HG03460 (cell line): Measurements from ENCODE around the gene GAGE10.

Experiments
- ATAC-seq: cut with Tn5 transposase; IDR thresholded peaks from one replicate; pipeline ENCODE4 v1.9.1; 2021; ENCODE audit not compliant: unreplicated experiment

Gene GAGE10

GRCh38 chrX:49303346-49303745 lies at the start of gene GAGE10:
Gene GAGE10, plus strand, starts transcription at chrX:49303646. Its CDS starts 1,214 bp downstream, at chrX:49304860.
- no peak for ATAC-seq

GRCh38 chrX:49254639-49255038 lies 48.8 kb upstream of the GAGE10 start:
- ATAC-seq: no peak

GRCh38 chrX:49256268-49256995 lies 47.0 kb upstream of the GAGE10 start:
- ATAC-seq: no peak

GRCh38 chrX:49257074-49257790 lies 46.2 kb upstream of the GAGE10 start:
- ATAC-seq: no peak

GRCh38 chrX:49257846-49258748 lies 45.3 kb upstream of the GAGE10 start:
- ATAC-seq: no peak

GRCh38 chrX:49258749-49259124 lies 44.7 kb upstream of the GAGE10 start:
- ATAC-seq: no peak

- ATAC-seq: no peak
Observed at GRCh38 chrX:49260221-49260985, 43.0 kb upstream of the GAGE10 start.

- ATAC-seq: no peak
Observed at GRCh38 chrX:49262603-49263002, 40.8 kb upstream of the GAGE10 start.

- ATAC-seq: no peak
Observed at GRCh38 chrX:49263631-49264030, 39.8 kb upstream of the GAGE10 start.

- no peak for ATAC-seq
Observed at GRCh38 chrX:49264460-49264859, 39.0 kb upstream of the GAGE10 start, which contains the start of gene FOXP3. Gene FOXP3, minus strand, starts transcription at chrX:49264710. Its CDS starts 6,205 bp downstream, at chrX:49258505.

- ATAC-seq: no peak
Observed at GRCh38 chrX:49266523-49267445, 36.7 kb upstream of the GAGE10 start.

- no peak for ATAC-seq
Observed at GRCh38 chrX:49268702-49269009, 34.8 kb upstream of the GAGE10 start.

GRCh38 chrX:49269010-49269766 lies 34.3 kb upstream of the GAGE10 start:
- peak; percentile 91 for ATAC-seq

GRCh38 chrX:49269767-49270248 lies 33.6 kb upstream of the GAGE10 start, which contains the start of gene PPP1R3F:
Gene PPP1R3F, plus strand, starts transcription at chrX:49269793. Its CDS starts 77 bp downstream, at chrX:49269870.
- peak; percentile 14 for ATAC-seq

GRCh38 chrX:49270249-49270921 lies 33.1 kb upstream of the GAGE10 start:
- no peak for ATAC-seq

GRCh38 chrX:49271341-49271740 lies 32.1 kb upstream of the GAGE10 start:
- no peak for ATAC-seq

GRCh38 chrX:49272421-49272820 lies 31.0 kb upstream of the GAGE10 start:
- ATAC-seq: no peak

- no peak for ATAC-seq
Observed at GRCh38 chrX:49273181-49273727, 30.2 kb upstream of the GAGE10 start.
